HG03442 (cell line): ENCODE measurements around the gene RNF31.
A peak's percentile ranks its signal among the peaks of the same experiment; 100 is the strongest.

Experiments
- ATAC-seq: cut with Tn5 transposase; IDR thresholded peaks from one replicate; pipeline ENCODE4 v1.9.1; 2021; ENCODE audit warnings: mild to moderate bottlenecking, moderate library complexity; ENCODE audit not compliant: unreplicated experiment

Gene RNF31

GRCh38 chr14:24181371-24182077 is 34.2 kb downstream of the RNF31 start:
- ATAC-seq, result no peak

- no peak for ATAC-seq
Measured at GRCh38 chr14:24182110-24182882, 35.0 kb downstream of the RNF31 start.

DNA sequence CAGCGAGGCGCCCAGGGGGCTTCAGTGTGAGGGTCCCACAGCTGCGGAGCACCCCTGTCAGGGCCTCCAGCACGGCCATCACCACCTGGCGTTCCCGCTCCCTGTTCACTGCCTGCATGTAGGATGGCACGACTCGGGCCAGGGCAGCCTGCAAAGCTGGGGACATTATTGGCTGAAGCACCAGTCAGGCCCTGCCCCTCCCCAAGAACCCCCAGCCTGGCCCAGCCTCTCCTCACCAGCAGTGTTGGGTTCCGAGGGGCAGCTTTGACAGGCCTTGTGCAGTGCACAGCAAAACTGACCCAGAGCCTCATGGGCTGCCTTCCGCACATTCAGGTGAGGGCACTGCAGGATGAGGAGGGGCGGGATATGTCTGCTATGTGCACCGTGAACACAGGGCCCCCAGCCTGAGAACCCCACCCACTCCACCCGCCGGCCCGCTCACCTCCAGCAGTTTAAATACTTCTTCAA is 35.8 kb downstream of the RNF31 start:
- no peak for ATAC-seq

GRCh38 chr14:24184104-24184970 is 37.0 kb downstream of the RNF31 start:
- no peak for ATAC-seq

GRCh38 chr14:24185026-24185425 is 37.7 kb downstream of the RNF31 start:
- no peak for ATAC-seq

GRCh38 chr14:24185741-24186140 is 38.4 kb downstream of the RNF31 start:
- no peak for ATAC-seq

GRCh38 chr14:24186831-24187538 is 39.7 kb downstream of the RNF31 start:
- ATAC-seq, result no peak

GRCh38 chr14:24187539-24187915 is 40.2 kb downstream of the RNF31 start:
- ATAC-seq, result no peak

DNA sequence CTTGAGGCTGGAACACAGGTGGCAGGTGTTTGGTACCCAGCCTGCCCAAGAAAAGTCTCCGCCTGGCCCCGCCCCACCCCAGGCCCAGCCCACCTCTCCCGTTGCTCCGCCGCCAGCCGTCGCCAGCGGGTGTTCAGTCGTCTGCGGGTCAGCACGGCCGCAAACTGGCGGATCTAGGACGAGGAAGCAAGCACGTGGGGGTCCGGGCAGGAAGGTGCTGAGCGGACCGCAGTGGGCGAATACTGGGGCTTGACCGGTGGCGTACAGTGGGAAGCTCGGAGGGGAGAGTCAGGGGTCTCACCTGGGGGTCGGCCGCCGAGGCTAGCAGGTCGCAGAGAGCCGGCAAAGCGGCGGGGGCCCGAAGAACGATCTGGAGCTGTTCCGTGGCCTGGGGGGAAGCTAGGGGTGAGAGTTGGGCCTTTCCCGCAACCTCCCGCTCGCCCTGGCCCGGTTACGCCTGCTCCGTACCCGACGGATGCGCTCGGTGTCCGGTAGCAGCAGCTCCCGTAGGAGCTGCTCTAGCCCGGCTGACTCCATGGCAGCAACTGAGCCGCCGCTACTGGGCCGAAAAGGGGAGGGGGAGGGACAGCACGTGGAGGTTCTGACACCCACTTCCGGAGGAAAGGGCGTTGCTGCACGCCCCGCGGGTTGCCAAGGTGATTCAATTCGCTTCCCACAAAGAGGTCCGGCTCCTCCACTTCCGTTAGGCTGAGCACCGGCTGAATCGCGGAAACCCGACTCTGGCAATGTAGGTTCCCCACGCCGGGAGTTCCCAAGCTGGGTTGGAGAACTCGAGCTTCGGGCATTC is 41.2 kb downstream of the RNF31 start, which contains the start of gene IPO4:
Gene IPO4, minus strand, starts transcription at position 566 of the 808 bp plus-strand sequence. Its CDS starts 29 bp downstream, at position 537.
- ATAC-seq, result peak; percentile 94

- no peak for ATAC-seq
Measured at GRCh38 chr14:24189059-24189375, 41.7 kb downstream of the RNF31 start.

DNA sequence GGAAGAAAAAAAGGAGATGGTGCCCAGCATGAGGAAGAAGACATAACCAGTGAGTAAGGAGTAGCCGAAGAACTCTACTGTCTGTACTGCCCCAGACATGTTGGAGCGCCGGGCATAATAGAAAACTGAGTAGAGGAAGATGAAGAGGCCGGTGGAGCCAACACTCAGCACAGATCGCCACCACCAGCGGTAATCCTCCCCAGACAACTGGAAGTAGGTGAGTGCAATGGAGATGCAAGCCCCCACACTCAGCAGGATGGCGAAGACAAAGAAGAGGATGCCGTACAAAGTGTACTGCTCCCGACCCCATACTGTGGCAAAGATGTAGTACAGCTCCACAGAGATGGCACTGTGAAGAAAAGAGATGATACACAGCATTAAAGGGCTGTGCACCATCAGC is 42.2 kb downstream of the RNF31 start:
- no peak for ATAC-seq

- ATAC-seq, result no peak
Measured at GRCh38 chr14:24190416-24190815, 43.1 kb downstream of the RNF31 start.

DNA sequence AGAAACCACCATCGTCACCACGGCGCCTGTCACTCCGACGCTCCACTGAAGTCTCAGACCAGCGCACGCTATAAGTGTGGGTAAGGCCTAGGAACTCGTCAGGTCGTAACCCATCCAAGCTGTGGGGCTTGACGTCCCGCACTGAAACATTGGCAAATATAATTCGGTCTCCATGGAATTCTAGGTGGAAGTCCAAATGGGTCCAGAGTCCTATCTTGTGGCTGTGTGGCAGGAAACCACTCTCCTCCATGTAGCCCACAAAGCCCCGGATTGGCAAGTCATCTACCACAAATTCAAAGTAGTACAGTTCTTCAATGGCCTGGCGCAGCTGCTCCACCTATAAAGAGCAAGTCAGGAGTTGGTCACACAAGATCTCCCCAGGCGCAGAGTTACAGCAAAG is 45.6 kb downstream of the RNF31 start:
- no peak for ATAC-seq

GRCh38 chr14:24194186-24194872 is 47.0 kb downstream of the RNF31 start:
- no peak for ATAC-seq

GRCh38 chr14:24194873-24195185 is 47.5 kb downstream of the RNF31 start:
- no peak for ATAC-seq

DNA sequence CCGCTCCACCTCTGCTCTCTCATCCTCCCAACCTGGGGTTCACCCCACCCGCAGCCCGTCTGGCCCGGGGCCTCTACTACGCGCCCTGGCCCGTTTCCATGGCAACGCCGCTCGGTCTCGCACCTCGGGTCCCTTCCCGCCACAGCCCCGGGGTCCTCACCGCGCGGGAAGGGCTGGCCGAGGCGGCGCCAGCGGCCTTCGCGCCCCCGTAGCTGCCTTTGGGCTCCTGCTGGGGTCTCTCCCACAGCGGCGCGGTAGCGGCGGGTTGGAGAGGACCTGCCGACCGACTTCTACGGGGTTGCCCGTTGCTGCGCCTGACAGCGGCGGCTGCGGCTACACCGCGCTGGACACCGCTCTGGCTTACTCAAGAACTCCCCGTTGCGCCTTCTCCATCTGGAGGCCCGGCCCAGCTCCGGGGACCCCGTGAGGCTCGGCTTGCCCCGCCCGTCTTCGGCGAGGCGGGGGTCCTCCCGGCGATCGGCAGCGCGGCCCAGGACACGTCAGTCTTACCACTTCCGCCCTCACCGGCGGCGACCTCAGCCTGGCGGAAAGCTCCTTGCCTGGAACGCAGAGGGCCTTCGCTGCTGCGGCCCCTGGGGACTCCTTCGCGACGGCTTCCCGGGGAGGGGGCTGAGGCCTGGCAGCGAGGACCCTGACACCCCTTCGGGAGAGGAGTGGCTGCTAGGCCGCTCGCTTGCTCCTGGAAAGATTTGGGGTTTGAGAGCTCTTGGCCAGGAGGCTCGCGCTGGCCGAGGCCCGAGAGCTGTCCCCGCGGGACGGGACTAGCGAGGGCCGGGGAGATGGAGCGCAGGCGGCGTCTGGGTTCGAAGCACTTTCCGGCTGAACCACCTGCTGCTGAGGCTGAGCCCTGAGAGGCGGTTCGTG is 48.1 kb downstream of the RNF31 start, which contains the start of gene TM9SF1:
Gene TM9SF1, minus strand, starts transcription at position 256 of the 885 bp plus-strand sequence. CDS start 422 bp downstream, outside the sequence.
- peak; percentile 86 for ATAC-seq

GRCh38 chr14:24196071-24197055 is 49.1 kb downstream of the RNF31 start:
- peak; percentile 20 for ATAC-seq
